Lower lobe of right lung (tissue), 2 donors: ENCODE measurements around the gene CCT8. TPM values are rescaled to one million over a fixed set of nuclear protein-coding genes. Genes with fewer than 3 reads are reported as not detected.
A peak's percentile ranks its signal among the peaks of the same experiment; 100 is the strongest.

Experiments
- ATAC-seq, 2 donors: fragments of 200-7000 bp; cut with Tn5 transposase; one replicate each; pipeline ENCODE4 v1.9.1; 2020 to 2022; ENCODE audit warnings: mild to moderate bottlenecking in 2 of 2, moderate library complexity in 2 of 2
- DNase-seq: peaks from one replicate; pipeline ENCODE4 v3.0.0-alpha.2; 2020
- H3K27ac ChIP-seq: fragments of 200-600 bp; one replicate; pipeline ENCODE4 v1.8.0; 2022
- H3K27me3 ChIP-seq: fragments of 200-600 bp; one replicate; pipeline ENCODE4 v1.8.0; 2022; ENCODE audit warnings: low read depth
- H3K36me3 ChIP-seq: fragments of 200-600 bp; one replicate; pipeline ENCODE4 v1.8.0; 2022; ENCODE audit warnings: mild to moderate bottlenecking
- H3K4me1 ChIP-seq: fragments of 200-600 bp; one replicate; pipeline ENCODE4 v1.8.0; 2022
- H3K4me3 ChIP-seq: fragments of 200-600 bp; one replicate; pipeline ENCODE4 v1.8.0; 2022; ENCODE audit warnings: mild to moderate bottlenecking
- H3K9me3 ChIP-seq: fragments of 200-600 bp; one replicate; pipeline ENCODE4 v1.8.0; 2022
- intact Hi-C: fragments of 100-400 bp; cut with DNase I; formaldehyde crosslinking; loops from one replicate; pipeline ENCODE4 v1.11.0; 2022
- long read RNA-seq: library from polyadenylated mRNA; unstranded; transcript quantifications from one replicate; pipeline ENCODE4 v2.0.0, GENCODE V29; 2021
- total RNA-seq: library from RNA; stranded (reverse); fragmentation: NEBNext Ultra II Directional; extraction: Animal tissue kit (Norgen Biotek cat#: 25700); gene quantifications from one replicate; pipeline ENCODE4 v1.2.1, GENCODE V29; 2021
- TF ChIP-seq, protein P1 (sequence below): fragments of 200-600 bp; IDR thresholded peaks from one replicate; pipeline ENCODE4 v1.8.0; 2022; ENCODE audit warnings: antibody characterized with exemption, mild to moderate bottlenecking
- donor health status: DM: no; HTN: yes; CAD: no; lungs with severe emphysema.

The CCT8 gene, protein sequence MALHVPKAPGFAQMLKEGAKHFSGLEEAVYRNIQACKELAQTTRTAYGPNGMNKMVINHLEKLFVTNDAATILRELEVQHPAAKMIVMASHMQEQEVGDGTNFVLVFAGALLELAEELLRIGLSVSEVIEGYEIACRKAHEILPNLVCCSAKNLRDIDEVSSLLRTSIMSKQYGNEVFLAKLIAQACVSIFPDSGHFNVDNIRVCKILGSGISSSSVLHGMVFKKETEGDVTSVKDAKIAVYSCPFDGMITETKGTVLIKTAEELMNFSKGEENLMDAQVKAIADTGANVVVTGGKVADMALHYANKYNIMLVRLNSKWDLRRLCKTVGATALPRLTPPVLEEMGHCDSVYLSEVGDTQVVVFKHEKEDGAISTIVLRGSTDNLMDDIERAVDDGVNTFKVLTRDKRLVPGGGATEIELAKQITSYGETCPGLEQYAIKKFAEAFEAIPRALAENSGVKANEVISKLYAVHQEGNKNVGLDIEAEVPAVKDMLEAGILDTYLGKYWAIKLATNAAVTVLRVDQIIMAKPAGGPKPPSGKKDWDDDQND
- total RNA-seq, result 111 TPM
- long read RNA-seq, transcript CCT8-201 (15 exons, 2,005 nt), result major isoform, 173 of 197 reads
- long read RNA-seq, partial matches to known transcripts, result 12 of 197 reads
- long read RNA-seq, other reads (novel, unspliced or antisense), result 10 of 197 reads

DNA sequence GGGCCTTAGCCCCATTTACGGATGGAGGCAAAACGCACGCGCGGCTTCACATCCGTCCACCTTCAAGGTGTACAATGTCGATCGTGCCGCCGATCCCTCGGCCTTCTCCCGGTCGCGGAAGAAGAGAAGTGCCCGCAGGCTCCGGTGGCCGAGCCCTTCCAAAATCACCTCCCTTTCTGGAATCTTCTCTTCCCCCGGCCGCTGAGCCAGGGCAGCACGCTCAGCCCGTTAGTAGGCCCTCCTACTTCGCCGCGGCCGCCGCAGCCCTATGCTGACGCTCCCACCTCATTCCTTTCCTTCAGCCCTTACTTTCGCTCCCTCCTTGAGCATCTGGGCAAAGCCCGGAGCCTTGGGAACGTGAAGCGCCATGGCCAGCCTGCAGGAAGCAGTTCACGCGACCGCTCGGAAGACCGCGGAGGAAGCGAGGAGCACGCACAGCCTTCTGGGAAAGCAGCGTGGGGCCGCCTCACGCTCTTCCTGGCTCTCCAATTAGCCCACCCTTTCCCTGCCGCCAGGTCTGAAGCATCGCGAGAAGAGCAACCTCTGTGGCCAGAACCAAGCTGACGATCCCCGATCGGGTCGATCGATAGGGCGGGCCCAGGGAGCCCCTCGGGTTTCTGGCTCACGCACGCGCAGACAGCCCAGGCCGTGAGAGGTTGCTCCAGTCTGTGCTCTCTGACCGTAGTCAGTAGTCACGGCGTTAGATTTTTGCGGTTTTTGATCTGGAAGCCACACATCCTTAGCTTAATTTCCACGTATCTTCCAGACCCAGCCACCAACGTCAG, at the start of gene CCT8:
TSS of gene CCT8 (minus strand) at position 427 of the 785 bp plus-strand sequence. CDS start at position 369, 58 bp downstream.
- intact Hi-C loops, result no loop called here

DNA sequence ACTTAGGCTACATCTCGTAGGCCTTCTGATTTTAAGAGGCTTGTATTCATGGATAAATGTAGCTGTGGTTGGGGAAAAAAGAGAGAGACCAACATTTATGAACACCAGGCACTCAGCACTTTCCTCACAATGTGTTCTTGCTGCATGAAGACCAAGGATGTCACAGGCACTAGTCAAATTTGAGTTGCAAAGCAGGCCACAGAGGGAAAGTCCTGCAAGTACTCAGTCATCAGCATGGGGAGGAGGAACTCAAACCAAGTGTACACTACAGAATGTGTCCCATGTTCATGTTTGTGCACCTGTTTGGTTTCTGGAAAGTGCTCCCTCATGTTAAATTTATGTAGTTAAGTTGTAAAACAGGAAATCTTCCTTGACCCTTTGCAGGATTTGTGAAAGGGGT, 48.3 kb upstream of the CCT8 start:
- no peaks in the 10 kb centered on the region for H3K9me3 ChIP-seq
- intact Hi-C loops, result no loop called here
- H3K36me3 ChIP-seq, result no peaks in the 10 kb centered on the region
- no peak overlapping the region for H3K27ac ChIP-seq
- H3K27me3 ChIP-seq, result no peaks in the 10 kb centered on the region
- TF ChIP-seq, protein P1, sequence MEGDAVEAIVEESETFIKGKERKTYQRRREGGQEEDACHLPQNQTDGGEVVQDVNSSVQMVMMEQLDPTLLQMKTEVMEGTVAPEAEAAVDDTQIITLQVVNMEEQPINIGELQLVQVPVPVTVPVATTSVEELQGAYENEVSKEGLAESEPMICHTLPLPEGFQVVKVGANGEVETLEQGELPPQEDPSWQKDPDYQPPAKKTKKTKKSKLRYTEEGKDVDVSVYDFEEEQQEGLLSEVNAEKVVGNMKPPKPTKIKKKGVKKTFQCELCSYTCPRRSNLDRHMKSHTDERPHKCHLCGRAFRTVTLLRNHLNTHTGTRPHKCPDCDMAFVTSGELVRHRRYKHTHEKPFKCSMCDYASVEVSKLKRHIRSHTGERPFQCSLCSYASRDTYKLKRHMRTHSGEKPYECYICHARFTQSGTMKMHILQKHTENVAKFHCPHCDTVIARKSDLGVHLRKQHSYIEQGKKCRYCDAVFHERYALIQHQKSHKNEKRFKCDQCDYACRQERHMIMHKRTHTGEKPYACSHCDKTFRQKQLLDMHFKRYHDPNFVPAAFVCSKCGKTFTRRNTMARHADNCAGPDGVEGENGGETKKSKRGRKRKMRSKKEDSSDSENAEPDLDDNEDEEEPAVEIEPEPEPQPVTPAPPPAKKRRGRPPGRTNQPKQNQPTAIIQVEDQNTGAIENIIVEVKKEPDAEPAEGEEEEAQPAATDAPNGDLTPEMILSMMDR, result no peak
- DNase-seq, result no peak
- no peaks in the 10 kb centered on the region for H3K4me1 ChIP-seq
- no peak overlapping the region for H3K4me3 ChIP-seq
- ATAC-seq, result no peak

More for the DNA sequence above, at the start of gene CCT8:
- peaks cover 22% of the 10 kb centered on the region for H3K36me3 ChIP-seq
- TF ChIP-seq, protein P1, result no peak
- peak within 1 kb of the TSS; percentile 93 for H3K4me3 ChIP-seq
- peak within 1 kb of the TSS; percentile 89 for H3K27ac ChIP-seq
- DNase-seq (peak; percentile 99), ATAC-seq (peak; percentile 98)
- H3K9me3 ChIP-seq, result no peaks in the 10 kb centered on the region
- no peaks in the 10 kb centered on the region for H3K27me3 ChIP-seq
- H3K4me1 ChIP-seq, result peaks cover 29% of the 10 kb centered on the region

GRCh38 chr21:29117372-29117955, 44.0 kb upstream of the CCT8 start:
- intact Hi-C loops, result no loop called here
- TF ChIP-seq, protein P1, result no peak
- no peaks in the 10 kb centered on the region for H3K9me3 ChIP-seq
- H3K27me3 ChIP-seq, result no peaks in the 10 kb centered on the region
- no peak overlapping the region for H3K27ac ChIP-seq
- no peaks in the 10 kb centered on the region for H3K36me3 ChIP-seq
- H3K4me3 ChIP-seq, result no peak overlapping the region
- H3K4me1 ChIP-seq, result no peaks in the 10 kb centered on the region
- DNase-seq (no peak), ATAC-seq (no peak)

DNA sequence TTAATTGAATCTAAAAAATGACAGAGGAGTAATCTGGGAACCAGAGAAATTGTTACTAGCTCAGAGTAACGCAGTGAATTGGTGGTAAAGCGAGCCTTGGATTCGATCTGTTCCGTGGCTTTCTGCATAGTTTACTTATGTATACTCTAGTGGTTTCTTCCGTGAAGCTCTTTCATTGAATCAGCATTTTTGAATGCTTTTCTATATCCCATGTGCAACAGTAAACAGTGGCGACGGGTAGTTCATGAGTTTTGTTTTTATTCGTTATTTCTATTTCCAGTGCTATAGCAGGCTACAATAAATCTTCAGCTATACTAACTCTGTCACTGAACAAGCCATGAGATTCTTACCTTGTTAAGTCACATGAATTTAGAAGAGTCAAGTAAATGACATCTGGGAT, 42.5 kb upstream of the CCT8 start:
- Histone ChIP-seq H3K4me1 (no peaks in the 10 kb centered on the region), H3K27ac (no peak overlapping the region), H3K4me3 (no peak overlapping the region), H3K27me3 (no peaks in the 10 kb centered on the region), H3K36me3 (no peaks in the 10 kb centered on the region), H3K9me3 (no peaks in the 10 kb centered on the region)
- ATAC-seq, result no peak
- no peak for DNase-seq
- TF ChIP-seq, protein P1, result no peak
- intact Hi-C loops, result no loop called here
